ENCODE data around the gene ACTL7B.
"Not testable (repeated sequence)": the region's sequence is repeated elsewhere in the genome, so short reads cannot be mapped to it uniquely, and the experiment has no call there.

Gene ACTL7B

GRCh38 chr9:108844856-108845255 is 10.9 kb downstream of the ACTL7B start:
- no peak for DNase-seq (ENCODE audit: low read depth in 2 of 2)

- DNase-seq (ENCODE audit: low read depth in 2 of 2), result no peak
These were observed 11.4 kb downstream of the ACTL7B start for GRCh38 chr9:108844391-108844790.

GRCh38 chr9:108842610-108843295 is 13.0 kb downstream of the ACTL7B start:
- peak in 1 of 2 donors; percentile 1 for DNase-seq (ENCODE audit: low read depth in 2 of 2)

GRCh38 chr9:108839561-108839960 is 16.2 kb downstream of the ACTL7B start:
- not testable (repeated sequence) for DNase-seq (ENCODE audit: low read depth in 2 of 2)

GRCh38 chr9:108838017-108838416 is 17.8 kb downstream of the ACTL7B start:
- DNase-seq (ENCODE audit: low read depth in 2 of 2), result no peak

GRCh38 chr9:108837530-108837929 is 18.3 kb downstream of the ACTL7B start:
- no peak for DNase-seq (ENCODE audit: low read depth in 2 of 2)

GRCh38 chr9:108836781-108837180 is 19.0 kb downstream of the ACTL7B start:
- DNase-seq (ENCODE audit: low read depth in 2 of 2), result no peak

GRCh38 chr9:108836319-108836718 is 19.5 kb downstream of the ACTL7B start:
- DNase-seq (ENCODE audit: low read depth in 2 of 2), result no peak

- DNase-seq (ENCODE audit: low read depth in 2 of 2), result no peak
These were observed 20.0 kb downstream of the ACTL7B start for GRCh38 chr9:108835831-108836230.

- DNase-seq (ENCODE audit: low read depth in 2 of 2), result no peak
These were observed 20.7 kb downstream of the ACTL7B start for GRCh38 chr9:108834959-108835665.

- no peak for DNase-seq (ENCODE audit: low read depth in 2 of 2)
These were observed 23.6 kb downstream of the ACTL7B start for GRCh38 chr9:108832179-108832500.

GRCh38 chr9:108831496-108832178 is 24.1 kb downstream of the ACTL7B start:
- no peak for DNase-seq (ENCODE audit: low read depth in 2 of 2)

- DNase-seq (ENCODE audit: low read depth in 2 of 2), result no peak
These were observed 25.5 kb downstream of the ACTL7B start for GRCh38 chr9:108830272-108830671.

GRCh38 chr9:108823829-108824228 is 32.0 kb downstream of the ACTL7B start:
- DNase-seq (ENCODE audit: low read depth in 2 of 2), result no peak

GRCh38 chr9:108816037-108816436 is 39.7 kb downstream of the ACTL7B start:
- no peak for DNase-seq (ENCODE audit: low read depth in 2 of 2)

GRCh38 chr9:108815156-108815555 is 40.6 kb downstream of the ACTL7B start:
- no peak for DNase-seq (ENCODE audit: low read depth in 2 of 2)

GRCh38 chr9:108813951-108814601 is 41.7 kb downstream of the ACTL7B start:
- DNase-seq (ENCODE audit: low read depth in 2 of 2), result no peak

- DNase-seq (ENCODE audit: low read depth in 2 of 2), result no peak
These were observed 43.3 kb downstream of the ACTL7B start for GRCh38 chr9:108812396-108813025.

GRCh38 chr9:108811944-108812343 is 43.8 kb downstream of the ACTL7B start:
- DNase-seq (ENCODE audit: low read depth in 2 of 2), result no peak

- DNase-seq (ENCODE audit: low read depth in 2 of 2), result no peak
These were observed 46.5 kb downstream of the ACTL7B start for GRCh38 chr9:108809269-108809668.

Data from stimulated activated CD4-positive, alpha-beta T cell treated with anti-CD3 and anti-CD28 coated beads, Interleukin-1b, Interleukin-23, amount 100 ng/mL, for 4 hours (primary cell).